Left cardiac atrium (tissue), 4 donors: ENCODE data around the gene SEMA6A. TPM values are rescaled to one million over a fixed set of nuclear protein-coding genes. Genes with fewer than 3 reads are reported as not detected.

Experiments
- ATAC-seq, 2 donors: fragments of 200-7000 bp; cut with Tn5 transposase; one replicate each; pipeline ENCODE4 v1.9.1; 2020; ENCODE audit warnings: mild to moderate bottlenecking in 2 of 2, moderate library complexity in 2 of 2
- DNase-seq: peaks from one replicate; pipeline ENCODE4 v3.0.0-alpha.2; 2020
- intact Hi-C, 2 donors: fragments of 100-400 bp; cut with DNase I; formaldehyde crosslinking; loops; one replicate each; pipeline versions ENCODE4 v1.14.1 to v1.15.1; 2022 to 2023
- total RNA-seq, 2 donors: library from RNA; stranded (reverse); fragmentation: NEBNext Ultra II Directional; extraction: Animal tissue kit (Norgen Biotek cat#: 25700); gene quantifications; one replicate each; pipeline ENCODE4 v1.2.1, GENCODE V29; 2021
- donor health status: DM: no; HTN: yes; CAD: no.
- donor health status: DM: no; HTN: yes; CAD: no; lungs with severe emphysema.
- donor health status: DM: yes; HTN: yes; CAD: no.
- donor health status: Dilated cardiomyopathy.

The SEMA6A gene
- total RNA-seq, 2 donors from 2014 or later = 3.8 to 5.7 TPM

DNA sequence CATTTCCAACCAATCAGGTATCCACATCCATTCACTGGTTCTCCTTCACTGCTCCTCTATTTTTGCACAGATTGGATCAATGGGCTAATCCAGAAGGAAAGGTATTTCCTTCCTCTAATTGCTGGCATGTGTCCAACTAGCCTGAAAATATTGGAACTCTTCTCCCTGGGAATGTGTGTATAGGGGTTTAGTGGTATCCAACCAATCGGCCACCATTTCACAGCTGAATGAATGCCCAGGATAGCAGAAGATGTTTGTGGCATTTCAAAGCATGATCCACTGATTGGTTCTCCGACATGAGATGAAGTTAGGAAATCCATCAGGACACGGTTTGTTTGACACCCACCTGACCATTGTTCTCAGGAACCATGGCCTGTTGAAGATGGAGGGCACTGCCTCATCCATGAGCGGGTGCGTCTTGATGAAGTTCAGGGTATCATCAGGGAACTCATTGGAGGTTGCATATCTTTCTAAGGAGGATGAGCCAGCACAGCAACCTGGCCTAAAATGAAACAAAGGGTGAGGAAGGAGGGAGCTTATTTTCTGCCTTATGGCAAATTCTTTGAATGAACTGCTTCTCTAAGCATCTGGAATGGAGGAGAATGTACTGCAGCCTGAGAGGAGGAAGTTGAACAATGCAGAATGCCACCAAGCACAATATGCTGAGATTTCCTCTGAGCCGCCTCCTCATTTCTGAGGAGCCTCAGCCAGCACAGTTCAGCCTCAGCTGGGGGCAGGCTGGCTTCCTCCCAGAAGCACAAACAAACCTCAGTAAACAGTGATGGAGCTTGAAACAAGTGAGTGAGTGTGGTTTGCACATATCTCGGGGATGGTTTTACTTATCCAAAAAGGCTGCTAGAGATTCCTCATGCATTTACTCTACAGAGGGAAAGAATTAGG is 94.6 kb downstream of the SEMA6A start:
- peak in 1 of 2 donors; percentile 18 for ATAC-seq
- no peak for DNase-seq
- intact Hi-C loops = no loop called here

DNA sequence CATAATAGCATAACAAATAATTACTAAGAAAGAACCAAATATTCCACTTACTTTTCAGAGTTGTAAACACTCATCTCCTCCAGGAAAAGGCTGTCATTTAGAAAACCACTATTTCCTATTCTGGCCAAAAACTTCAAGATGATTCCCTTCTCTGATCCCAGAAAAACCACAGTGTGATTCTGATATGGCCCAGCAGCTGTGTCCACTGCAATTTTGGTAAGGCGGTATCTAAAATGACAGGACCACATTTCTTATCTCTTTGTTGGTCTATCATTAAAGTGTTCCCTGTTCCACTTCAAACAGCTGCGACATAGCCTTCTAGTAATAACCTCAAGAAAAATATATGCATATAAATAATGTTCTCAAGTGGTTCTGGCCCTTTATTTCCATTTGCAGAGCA is 96.1 kb downstream of the SEMA6A start:
- ATAC-seq (no peak), DNase-seq (no peak)

DNA sequence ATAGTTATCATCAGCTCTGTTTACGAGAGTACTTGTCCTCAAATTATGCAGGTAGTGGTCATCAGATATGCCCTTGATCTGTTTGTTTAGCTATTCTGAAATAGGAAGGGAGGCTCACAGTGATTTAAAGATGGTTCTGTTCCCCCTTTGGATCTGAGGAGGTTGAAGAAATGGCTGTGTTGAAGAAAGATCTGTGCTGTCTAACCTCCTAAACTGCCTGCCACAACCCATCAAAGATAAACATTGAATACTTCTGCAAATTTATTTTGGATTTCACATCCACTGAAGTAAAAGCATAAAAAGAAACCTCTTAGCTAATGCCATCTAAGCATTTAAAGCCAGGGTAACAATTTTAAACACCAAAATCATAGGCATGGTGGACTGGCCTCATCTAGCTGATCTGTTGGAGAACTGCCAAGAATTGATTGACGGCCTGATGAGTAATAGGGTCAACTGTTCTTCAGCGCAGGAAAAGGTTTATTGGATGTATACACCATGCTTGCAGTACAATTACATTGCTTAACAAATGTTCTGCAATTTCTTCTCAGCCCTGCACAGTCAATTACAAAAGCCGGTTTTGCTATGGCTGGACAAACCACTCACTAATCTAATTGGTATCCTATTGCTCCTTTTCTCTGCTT is 97.6 kb downstream of the SEMA6A start:
- DNase-seq = no peak
- no peak for ATAC-seq
- intact Hi-C loops = no loop called here

More for the DNA sequence above, 96.1 kb downstream of the SEMA6A start:
- intact Hi-C loops = no loop called here

DNA sequence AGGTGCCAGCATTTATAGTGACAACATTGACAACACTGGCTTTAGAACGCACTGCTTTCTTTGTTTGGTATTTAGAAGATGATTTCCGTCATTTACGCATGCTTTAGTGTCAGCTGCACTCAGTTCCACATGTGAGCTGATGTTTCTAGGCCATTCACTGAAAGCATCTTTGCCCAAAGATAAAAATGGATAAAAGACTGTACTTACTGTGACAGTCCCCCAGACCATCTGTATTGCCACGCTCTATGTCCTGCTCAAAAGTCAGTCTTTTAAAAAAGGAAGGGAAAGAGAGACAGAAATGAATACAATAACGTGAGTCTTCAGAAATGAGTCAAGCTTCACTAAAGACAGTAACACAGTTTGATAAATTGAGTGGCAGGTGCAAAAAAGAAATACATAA is 99.3 kb downstream of the SEMA6A start:
- intact Hi-C loops = no loop called here
- DNase-seq (no peak), ATAC-seq (no peak)

DNA sequence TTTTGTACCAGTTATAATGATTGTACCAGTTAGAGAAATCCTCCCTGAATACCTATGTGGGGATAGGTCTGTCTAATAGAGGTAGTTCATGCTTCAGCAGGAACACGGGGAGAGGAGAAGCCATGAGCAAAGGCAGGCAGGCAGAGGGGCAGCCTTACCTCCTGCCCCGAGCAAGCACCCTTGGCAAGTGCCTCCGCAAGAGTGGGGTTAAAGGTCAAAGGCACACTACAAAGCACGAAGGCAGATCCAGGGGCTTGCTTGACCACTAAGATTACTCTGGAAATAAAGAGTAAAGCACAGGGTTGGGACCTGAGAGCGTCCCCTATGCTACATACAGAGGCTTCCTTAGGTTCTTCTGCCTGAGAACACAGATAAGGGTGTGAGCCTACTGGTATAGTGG is 100.9 kb downstream of the SEMA6A start:
- intact Hi-C loops = no loop called here
- no peak for ATAC-seq
- no peak for DNase-seq

DNA sequence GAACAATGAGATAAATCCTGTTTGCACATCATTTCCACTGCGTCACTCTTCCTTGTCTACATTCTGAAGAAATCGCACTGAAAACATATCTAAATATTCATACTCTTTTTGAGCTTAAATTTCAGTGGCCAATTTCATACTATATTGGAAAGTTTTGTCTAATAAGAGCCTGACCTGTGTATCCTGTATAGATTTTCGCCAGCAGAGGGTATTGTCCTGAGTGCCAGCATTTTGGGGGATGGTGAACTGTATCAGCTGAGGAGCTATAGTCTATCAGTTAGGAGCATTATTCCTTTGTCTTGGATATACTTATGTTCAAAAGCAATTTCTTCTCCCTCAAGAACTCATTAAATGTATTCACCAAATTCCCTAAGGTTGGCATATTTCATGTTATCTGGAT is 102.3 kb downstream of the SEMA6A start:
- ATAC-seq (no peak), DNase-seq (no peak)
- intact Hi-C loops = no loop called here

DNA sequence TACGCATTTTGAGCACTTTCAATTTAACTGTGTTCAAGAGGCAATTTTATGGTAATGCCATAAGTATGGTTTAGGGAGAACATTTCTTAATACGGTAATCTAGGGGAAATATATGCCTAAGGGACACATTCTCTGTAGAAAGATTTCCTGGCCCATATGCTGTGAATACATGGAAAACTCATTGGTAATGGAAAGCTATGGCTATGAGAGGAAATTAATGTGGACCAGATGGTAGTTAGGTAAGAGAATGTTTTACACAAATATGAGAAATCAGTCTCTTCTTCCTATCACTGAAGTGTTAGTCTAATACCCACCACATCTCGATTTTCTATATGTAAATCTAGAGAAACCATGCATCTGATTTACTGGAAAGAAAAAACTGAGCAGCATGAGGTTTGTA is 105.0 kb downstream of the SEMA6A start:
- ATAC-seq = no peak
- intact Hi-C loops = no loop called here
- DNase-seq = no peak

DNA sequence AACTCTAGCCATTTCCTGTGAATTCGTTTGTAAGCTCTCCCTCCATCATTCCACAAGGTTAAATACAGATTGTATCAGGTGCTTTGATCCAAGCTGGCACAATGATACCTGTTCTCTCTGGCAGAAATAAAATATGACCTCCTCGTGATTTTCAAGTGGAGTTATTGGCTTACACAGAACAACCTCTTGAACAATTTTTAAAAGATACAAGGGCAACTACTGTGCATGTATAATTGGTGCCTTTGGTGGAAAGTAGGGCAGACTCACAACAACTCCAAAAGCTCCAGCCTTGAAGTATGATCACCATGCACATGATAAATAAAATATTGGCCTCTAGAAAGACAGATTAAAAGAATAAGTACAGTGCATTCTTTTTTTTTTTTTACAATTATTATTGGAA is 106.0 kb downstream of the SEMA6A start:
- intact Hi-C loops = no loop called here
- ATAC-seq (no peak), DNase-seq (no peak)

DNA sequence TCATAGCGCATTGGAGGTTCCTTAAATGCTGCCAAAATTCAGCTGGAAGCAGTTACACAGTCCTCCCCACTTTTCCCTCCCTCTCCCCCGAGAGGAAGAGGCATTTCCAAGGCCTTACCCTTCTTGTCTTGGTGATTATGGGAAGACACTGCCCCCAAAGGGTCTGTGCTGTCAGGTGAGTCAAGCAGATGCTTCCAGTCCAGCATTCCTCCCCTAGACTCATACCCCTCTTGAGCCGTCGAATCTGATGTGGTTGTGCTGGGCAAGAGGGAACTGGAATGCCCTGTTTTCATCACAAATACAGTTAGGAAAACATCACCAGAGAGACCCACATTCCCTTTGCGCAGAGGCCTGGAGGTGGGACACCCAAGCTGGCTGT is 107.2 kb downstream of the SEMA6A start:
- DNase-seq (no peak), ATAC-seq (no peak)
- intact Hi-C loops = no loop called here

DNA sequence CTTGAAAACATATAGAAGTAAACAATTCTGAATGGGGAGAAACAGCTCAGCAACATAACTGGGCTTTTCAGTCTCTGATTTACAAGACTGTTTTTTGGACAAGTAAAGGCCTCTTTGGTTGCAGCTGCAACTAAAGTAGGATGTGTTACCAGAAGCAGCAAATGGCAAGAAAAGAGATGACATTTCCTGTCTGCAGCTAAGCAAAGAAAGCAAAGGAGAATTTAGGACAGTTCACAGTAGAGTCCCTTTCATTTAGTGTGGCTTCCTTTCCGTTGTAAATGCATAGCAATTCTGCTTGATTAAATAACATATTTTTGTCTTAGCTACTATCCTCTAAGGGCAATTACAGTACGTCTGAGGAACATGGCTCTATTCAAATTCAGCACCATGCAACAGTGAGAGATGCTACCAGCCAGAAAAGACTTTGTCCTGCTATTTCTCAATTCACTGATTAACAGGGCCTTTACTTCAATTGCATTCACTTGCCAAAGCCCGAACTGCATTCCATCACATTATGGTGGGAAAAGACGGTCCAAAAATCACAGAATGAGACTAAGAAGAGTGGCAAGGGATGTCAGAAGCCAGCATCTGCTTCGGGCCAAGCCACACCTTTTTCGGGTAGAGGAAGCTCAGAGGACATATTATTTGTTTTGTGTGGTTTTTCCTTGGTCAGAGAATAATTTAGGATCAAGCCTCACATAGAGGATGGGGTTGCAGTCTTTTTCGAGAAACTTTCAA is 107.7 kb downstream of the SEMA6A start:
- ATAC-seq = peak; percentile 15 to 39
- intact Hi-C loops = no loop called here

DNA sequence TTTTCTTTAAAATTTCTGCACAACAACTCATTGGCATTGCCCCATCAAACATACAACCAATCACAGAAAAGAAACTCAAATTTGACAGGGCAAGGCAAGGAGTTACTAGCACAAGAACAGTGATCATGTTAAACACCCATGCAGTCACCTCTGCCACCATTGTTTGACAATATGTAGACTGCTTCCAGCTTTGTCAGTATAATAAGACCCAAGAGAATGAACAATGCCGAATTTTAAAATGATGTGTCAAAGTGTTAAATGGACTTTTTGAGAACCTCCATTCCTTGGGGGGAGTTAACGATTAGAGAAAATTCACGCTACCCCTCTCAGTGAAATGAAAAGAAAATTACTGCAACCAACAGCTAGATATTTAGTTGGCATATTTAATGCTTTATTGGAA is 109.2 kb downstream of the SEMA6A start:
- DNase-seq (no peak), ATAC-seq (no peak)
- intact Hi-C loops = no loop called here

More for the DNA sequence above, 107.7 kb downstream of the SEMA6A start:
- no peak for DNase-seq

DNA sequence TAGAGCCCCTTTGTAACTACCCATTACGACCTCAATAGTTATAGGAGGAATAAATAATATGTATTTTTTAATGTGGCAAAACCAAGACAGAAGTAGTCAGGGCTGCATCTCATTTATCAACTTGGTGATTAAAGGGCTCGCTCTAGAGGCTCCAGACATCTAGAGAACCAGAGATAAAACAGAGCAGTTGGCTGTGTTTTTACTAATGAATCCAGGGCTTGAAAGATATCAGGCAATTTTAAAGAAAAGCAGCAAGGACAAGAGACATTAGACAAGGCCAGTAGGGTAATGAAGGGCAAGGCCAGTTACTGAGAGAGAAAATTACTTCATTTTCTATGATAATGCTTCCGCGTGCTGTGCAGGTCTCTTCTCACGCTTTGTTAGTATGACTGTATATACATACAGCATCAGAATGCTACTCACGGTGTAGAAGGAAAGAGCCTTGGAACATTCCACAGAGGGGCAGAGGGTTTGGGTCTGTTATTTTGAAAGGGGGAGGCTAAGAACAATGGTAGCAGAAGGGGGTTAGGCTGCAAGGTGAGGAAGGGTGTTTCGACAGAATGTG is 110.4 kb downstream of the SEMA6A start:
- ATAC-seq = no peak
- intact Hi-C loops = no loop called here

DNA sequence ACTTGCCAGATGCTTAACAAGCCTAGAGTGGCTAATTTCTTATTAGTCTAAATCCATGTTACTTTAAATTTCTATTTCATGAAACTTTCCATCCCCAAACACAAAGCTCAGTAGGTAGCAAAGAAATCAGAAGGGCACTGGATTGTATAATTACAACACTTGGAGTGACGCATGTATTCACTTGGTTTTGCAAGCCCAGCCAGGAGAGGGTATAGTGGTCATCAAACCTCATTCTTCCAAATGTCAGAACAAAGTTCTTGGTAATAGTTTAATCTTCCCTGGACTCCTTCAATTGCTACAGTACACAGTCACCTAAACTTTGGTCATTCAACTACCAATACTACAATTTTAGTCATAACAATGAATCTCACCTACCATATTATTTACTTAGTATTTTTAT is 112.1 kb downstream of the SEMA6A start:
- ATAC-seq (no peak), DNase-seq (no peak)
- intact Hi-C loops = no loop called here

More for the DNA sequence above, 110.4 kb downstream of the SEMA6A start:
- no peak for DNase-seq

DNA sequence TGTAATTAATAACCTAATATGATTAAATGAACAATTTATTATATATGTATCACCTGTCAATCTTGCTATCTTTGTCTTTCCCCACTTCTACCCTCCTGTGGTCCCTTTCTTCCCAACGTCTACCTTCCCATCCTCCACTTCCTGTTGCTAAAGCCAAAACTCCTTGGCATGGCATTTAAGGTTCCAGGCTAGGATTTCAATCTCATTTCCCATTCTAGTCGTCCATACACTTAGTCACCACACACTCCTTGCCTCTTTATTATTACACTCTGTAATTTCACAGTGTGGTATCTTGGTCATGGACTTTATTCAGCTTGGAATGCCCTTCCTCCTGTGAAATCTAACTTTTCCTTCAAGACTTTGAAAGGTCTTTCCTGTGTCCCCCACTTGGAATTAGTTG is 115.3 kb downstream of the SEMA6A start:
- DNase-seq (no peak), ATAC-seq (no peak)
- intact Hi-C loops = no loop called here

DNA sequence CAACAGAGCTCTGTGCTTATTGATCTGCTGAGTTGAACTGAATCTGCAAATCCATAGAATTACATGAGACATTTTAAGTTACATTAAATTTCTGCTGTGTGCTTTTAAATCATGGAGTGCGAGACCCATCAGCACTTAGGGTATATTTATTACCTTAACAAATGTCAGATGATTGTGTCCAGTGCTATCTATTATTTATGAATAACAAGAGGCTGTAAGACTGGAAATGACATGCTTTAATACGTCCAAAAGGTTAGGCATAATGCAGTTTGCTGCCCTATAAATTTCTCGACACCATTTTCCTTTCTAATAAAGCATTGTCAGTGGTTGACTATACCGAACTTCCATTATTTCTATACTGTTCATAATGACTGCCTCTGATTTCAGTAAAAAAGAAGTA is 117.6 kb downstream of the SEMA6A start:
- DNase-seq (no peak), ATAC-seq (no peak)
- intact Hi-C loops = no loop called here

DNA sequence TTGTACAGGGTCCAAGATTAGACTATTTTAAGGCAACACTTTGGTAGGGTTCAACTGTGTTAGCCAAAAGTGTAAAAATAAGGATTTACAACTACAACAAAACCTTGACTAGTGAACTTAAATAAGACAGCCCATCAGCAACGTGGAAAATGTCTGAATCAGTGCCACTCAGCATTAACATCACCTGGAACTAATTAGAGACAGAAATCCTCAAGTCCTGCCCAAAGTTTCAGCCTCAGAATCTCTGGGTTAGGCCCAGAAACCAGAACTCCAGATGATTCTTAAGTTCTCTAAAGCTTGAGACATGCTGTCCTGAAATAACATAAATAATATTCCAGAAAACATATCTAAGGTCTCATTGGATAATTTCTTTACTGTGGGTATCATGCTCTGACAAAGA is 118.6 kb downstream of the SEMA6A start:
- no peak for ATAC-seq
- intact Hi-C loops = no loop called here
- DNase-seq = no peak

DNA sequence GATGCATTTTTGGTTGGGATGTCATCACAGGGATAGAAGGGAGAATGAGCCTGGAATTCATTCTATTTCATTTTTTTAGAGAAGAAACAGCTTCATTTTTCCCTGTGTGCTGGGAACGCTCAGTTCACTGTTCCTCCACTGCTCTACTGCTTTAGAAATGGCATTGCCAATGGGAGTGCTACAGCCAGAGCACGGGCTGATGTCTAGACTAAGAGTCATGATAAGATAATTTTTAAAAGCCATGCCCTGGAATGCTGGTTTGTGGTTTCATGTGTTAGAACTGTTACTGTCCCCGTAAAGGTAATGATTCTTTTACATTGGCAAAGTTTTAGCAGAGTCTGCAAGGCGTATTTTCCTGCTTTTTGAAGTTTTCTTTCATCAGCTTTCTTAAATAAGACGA is 119.6 kb downstream of the SEMA6A start:
- intact Hi-C loops = no loop called here
- ATAC-seq (peak; percentile 45 to 90), DNase-seq (no peak)

DNA sequence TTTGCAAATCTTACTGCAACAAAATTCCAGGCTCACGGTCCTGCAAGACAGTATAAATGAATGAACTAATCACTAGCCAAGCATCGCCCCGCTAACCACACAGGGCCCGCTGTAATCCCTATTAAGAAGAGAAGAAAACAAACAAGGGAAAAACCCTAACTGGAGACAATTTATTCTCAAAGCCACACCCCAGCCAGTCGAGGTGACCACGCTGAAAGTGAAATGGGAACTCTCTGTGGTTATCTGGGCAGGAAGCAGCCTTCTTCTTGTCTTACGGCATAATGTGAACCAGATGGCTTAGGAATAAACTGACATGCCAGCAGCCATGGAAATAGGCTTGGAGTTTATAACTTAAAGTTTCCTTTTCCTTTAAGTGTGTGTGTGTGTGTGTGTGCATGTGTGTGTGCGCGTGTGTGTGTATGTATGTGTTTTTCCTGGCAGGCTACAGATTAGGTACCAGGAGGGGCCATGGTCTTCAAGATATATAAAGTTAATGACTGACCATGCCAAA is 120.2 kb downstream of the SEMA6A start:
- intact Hi-C loops = no loop called here
- ATAC-seq = peak; percentile 74 to 89
- no peak for DNase-seq

DNA sequence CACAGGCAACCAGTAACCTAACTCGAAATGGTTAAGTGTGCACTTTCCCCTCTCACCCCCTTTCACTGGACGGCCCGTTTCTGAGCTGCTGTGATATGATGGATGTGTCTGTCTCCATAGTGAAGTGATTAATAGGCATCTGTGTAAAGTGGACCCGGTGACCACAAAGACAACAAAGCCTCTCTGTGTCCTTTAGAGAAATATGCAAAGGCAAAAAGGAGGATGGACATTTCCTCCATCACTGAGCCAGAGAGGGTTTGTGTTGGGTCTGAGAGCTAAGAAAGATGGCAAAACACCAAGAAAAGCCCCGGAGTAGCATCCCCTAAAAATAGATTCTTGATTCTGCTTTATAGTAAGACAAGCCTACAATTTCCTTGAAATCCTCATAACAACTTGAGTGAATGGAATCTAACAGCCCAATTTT is 120.6 kb downstream of the SEMA6A start:
- ATAC-seq (peak in 1 of 2 donors; percentile 49), DNase-seq (no peak)
- intact Hi-C loops = no loop called here
